GM12892 (cell line): Measurements from ENCODE around the gene HES6.

Source experiments
- POLR2A ChIP-seq: IDR thresholded peaks from 2 replicates; pipeline ENCODE4 v1.6.1; 2011; ENCODE audit warnings: low read depth, low read length, control low read depth
- POLR2AphosphoS5 ChIP-seq: IDR thresholded peaks from 2 replicates; pipeline ENCODE4 v1.6.1; 2011; ENCODE audit warnings: low read depth, low read length, control low read depth

DNA sequence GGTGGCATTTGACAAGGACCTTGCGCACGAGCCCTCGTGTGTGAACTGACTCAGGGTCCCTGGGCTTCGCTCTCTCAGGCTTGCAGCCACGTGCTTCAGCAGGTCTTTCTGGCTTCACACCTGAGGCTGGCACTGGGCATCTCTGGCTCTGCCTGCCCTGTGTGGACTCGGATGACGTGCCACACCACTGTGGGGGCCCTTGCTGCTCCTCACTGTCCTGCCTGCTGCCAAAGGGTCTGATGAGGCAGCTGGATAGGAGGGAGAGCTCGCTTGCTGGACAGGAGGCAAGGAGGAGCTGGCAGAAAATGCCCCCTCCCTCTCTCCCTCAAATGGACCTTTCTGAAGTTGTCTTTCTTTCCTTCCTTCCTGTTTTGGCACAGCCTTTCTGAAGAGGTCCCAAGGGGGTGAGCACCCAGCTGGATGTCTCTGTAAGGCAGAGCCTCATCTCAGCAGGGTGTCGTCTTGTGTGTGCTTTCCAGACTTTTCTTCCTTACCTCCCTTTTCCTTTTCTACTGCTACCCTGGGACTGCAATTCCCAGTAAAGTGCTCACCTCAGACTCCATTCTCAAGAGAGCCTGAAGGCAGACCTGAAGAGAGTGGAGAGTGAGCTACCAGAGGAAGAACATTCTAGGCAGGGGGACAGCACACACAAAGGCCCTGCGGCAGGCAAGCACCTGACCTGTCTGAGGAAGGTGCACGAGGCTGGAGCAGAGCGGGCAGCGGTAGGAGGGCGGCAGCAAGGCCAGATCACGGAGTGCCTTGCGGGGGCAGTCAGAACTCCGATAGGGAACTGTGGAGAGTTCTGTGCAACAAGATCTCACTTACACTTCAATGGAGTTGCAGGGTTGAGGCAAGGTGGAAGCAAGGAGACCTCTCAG lies 43.3 kb upstream of the HES6 start:
- TF ChIP-seq POLR2A, result no peak
- no peak for TF ChIP-seq POLR2AphosphoS5
